NCI-H128 (cell line): Measurements from ENCODE around the gene DUOX2.

Experiments
- DNase-seq: peaks from one replicate; lab custom pipeline; 2025; ENCODE audit not compliant: unreplicated experiment; lab: John Stamatoyannopoulos, UW

The DUOX2 gene

GRCh38 chr15:45114076-45114750 is at the start of gene DUOX2, which contains the start of gene DUOXA2:
TSS of gene DUOX2 (minus strand) at chr15:45114172. CDS start at chr15:45113411, 761 bp downstream.
TSS of gene DUOXA2 (plus strand) at chr15:45114326. CDS start at chr15:45114606, 280 bp downstream.
- no peak for DNase-seq

DNA sequence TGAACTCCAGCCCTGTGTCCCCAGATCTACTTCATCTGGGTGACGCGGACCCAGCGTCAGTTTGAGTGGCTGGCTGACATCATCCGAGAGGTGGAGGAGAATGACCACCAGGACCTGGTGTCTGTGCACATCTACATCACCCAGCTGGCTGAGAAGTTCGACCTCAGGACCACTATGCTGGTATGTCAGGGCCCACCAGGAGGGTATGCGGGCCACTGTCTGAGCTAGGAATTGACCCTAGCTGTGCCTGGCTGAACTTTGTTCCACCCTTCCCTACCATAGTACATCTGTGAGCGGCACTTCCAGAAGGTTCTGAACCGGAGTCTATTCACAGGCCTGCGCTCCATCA is 49.5 kb upstream of the DUOX2 start:
- no peak for DNase-seq

DNA sequence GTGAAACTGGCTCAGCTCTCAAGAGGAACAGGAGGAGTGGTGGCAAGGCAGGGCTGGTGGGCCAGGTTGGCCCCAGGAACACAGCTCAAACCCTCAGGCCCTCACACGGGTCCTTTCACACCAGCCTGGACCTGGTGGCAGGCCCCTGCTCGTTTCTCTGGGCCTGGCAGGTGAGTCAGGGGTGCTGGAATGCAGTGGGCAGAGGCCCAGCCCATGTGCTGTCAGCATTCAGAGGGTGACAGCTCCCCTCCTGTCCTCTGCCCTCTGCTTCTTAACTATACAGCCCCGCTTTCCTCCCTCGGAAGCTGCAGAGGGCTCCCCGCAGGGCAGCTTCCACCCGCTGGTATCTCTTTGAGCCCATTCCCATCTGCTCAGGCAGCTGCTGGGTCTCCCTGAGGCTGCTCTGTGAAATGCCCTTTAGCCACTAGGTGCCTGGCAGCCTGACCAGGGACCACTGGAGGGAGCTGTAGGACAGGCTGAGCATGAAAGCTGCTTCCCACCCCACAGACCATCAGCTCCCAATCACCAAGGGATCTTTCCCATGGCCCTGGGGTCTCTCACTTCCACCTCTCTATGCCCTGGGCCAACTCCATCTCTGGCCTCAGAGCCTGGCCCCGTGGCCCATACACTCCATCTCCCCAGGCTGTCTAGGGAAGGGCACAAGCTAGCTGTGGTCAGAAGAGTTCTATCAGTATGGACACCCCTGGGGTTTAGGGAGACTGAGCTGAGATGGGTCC is 49.0 kb upstream of the DUOX2 start:
- DNase-seq = no peak

- no peak for DNase-seq
These were observed 47.7 kb upstream of the DUOX2 start for GRCh38 chr15:45161666-45162065.

DNA sequence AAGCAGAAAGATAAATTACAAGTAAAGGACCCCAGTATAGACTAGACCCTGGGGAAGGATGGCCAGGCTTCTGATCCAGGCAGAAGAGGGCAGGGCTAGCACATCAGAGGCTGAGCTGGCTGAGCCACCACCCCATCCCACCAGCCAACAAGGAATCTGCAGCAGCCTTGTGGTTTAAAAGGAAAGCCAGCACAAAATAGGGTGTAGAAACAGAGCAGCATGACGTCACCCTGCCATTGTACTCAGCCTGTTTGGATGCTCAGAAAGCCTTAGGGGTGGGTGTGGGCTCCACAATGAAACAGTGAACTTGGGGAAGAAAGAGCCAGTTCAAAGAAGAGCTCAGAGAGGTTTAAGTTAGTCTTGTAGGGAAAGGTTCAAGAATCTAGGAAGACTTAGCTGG is 44.0 kb upstream of the DUOX2 start:
- DNase-seq = no peak

DNA sequence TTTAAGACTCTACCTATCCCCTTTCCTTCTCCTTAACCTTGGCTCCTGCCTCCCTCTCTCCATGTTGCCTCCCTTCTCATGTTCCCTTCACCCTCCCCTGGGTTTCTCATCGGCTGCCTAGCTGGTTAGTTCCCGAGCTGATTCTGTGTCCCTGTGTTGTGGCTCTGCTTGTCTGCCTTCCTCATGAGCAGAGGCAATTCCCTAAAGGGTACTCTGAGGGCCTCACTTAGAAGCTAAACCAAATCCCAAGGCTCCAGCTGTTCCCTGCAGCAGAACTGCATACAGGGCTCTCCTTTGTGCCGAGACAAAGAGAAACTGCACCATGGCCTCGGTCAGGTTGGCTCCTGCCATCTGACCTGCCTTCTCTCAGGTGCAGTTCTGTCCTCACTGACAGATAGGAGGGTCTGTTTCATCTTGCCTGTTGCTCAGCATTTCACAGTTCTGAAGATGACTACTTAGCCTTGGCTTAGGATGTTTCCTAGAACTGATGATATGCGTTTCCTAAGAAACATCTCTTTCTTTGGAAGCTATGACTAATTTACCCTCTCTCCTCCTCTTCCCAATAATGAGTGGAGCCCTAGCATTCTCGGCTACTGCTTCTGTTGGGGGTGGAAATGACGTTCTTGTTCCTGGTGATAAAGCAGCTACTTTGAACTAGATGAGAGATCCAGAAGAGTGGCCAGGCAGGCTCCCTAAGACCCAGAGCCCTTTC is 42.9 kb upstream of the DUOX2 start:
- DNase-seq = no peak

- DNase-seq = no peak
These were observed 41.8 kb upstream of the DUOX2 start for GRCh38 chr15:45155739-45156138.

DNA sequence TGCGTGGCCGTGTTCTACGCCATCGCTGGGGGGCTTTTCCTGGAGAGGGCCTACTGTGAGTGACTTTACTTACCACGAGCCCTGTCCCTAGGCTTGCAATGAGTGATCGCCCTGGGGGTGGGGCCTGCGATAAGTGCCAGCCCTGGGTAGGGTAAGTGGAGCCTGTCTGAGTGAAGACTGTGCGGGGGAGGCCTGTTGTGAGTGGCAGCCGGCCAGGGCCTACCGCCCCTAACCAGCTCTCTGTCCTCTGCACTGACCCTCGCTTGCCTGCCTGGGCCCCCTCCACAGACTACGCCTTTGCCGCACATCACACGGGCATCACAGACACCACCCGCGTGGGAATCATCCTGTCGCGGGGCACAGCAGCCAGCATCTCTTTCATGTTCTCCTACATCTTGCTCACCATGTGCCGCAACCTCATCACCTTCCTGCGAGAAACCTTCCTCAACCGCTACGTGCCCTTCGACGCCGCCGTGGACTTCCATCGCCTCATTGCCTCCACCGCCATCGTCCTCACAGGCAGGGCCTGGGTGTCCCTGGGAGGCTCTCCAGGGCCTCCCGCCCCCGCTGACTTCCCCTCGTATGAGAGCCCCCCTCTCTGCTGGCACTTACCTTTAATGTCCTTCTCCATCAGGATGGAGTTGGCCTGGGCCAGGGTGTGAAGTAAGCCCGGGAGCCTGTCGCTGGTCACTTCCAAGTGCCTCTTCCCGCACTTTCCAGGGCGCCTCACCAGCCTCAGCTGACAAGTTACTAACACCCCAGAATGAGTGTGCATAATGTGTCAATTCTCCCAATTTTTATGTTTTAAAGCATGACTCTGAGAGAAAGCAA is 38.2 kb upstream of the DUOX2 start:
- DNase-seq = no peak

- no peak for DNase-seq
These were observed 37.0 kb upstream of the DUOX2 start for GRCh38 chr15:45150997-45151396.

GRCh38 chr15:45150481-45150880 is 36.5 kb upstream of the DUOX2 start:
- no peak for DNase-seq

DNA sequence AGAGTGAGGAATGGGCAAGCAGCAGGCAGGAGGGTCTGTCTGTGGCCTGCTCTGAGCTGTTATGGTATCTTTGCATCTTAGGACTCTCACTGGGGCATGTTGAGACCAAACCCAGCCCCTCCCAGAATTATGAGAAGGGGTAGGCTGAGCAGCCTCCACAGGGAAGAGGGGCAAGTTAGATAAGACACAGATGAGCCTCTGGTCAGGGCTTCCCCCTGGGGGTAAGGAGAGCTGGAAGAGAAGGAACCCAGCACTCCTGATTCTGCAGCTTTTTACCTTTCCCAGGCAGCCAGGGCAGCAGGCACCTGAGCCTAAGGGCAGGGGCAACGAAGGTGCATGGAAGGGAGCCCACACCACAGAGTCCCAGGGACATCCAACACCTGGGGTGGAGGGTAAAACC is 35.1 kb upstream of the DUOX2 start:
- DNase-seq = no peak

- no peak for DNase-seq
These were observed 34.4 kb upstream of the DUOX2 start for GRCh38 chr15:45148076-45149059.

- no peak for DNase-seq
These were observed 33.6 kb upstream of the DUOX2 start for GRCh38 chr15:45147606-45148005.

DNA sequence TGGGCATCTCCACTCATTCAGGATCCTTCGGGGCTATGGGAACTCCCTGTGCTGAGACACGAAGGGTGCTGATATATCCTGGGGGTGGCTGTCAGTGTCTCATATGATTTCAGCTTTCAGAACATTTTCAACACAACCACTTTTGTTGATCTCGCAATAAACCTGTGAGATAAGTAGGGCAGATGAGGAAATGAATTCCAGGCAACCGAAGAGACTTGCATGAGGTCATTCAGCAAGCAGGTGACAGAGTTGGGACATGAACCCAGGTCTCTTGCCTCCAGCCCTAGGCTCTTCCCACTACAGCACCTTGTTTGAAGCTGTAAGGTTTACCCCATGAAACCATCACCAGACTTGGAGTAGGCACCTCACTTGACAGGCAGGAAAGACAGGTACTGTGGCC is 32.4 kb upstream of the DUOX2 start:
- DNase-seq = no peak

DNA sequence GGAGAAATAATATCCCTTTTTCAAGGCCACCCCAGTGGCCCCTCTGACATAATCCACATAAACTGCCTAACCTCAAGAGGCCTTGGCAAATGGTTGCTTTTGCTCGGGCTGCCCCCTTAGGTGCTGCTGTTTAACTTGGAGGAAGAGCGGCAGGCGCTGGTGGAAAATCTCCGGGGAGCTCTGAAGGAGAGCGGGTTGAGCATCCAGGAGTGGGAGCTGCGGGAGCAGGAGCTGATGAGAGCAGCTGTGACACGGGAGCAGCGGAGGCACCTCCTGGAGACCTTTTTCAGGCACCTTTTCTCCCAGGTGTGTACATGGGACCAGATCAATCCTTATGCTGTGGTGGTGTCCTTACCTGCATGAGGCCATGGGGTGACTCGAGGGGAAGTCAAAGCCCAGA is 30.8 kb upstream of the DUOX2 start:
- no peak for DNase-seq

GRCh38 chr15:45143946-45144345 is 30.0 kb upstream of the DUOX2 start:
- no peak for DNase-seq

DNA sequence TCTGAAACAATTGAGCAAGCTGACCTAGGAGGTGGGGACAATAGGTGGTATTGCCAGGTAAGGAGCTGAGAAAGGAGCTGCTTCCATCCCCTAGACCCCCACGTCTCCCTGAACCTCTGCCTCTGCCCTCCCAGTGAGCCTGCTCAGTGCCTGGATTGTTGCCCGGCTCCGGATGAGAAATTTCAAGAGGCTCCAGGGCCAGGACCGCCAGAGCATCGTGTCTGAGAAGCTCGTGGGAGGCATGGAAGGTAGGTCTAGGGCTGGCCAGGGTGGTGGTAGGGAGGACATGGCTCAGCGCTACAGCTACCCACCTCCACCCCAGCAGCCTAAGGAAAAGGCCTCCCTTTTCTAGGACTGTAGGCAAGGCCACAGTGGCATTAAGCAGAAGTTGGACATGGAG is 29.1 kb upstream of the DUOX2 start:
- DNase-seq = no peak

GRCh38 chr15:45141386-45141785 is 27.4 kb upstream of the DUOX2 start:
- DNase-seq = no peak

- DNase-seq = no peak
These were observed 26.7 kb upstream of the DUOX2 start for GRCh38 chr15:45140557-45141250.
